Progenitor cell of endocrine pancreas (in vitro differentiated cells): ENCODE results near the gene SLC7A14. TPM values are rescaled to one million over a fixed set of nuclear protein-coding genes. Genes with fewer than 3 reads are reported as not detected.

Experiments used
- DNase-seq: peaks from one replicate; pipeline ENCODE4 v3.0.0; 2021; ENCODE audit warnings: low spot score; ENCODE audit not compliant: unreplicated experiment
- H3K27ac Mint-ChIP-seq: 2 replicates; pipeline ENCODE4 v1.8.0; 2021; ENCODE audit warnings: mild to moderate bottlenecking, moderate library complexity, mixed read lengths
- H3K27me3 Mint-ChIP-seq: 2 replicates; pipeline ENCODE4 v1.8.0; 2021; ENCODE audit warnings: mixed read lengths
- H3K36me3 Mint-ChIP-seq: 2 replicates; pipeline ENCODE4 v1.8.0; 2022; ENCODE audit warnings: mixed read lengths; ENCODE audit not compliant: insufficient read depth
- H3K4me1 Mint-ChIP-seq: 2 replicates; pipeline ENCODE4 v1.8.0; 2021; ENCODE audit warnings: low read depth, mixed read lengths
- H3K4me3 Mint-ChIP-seq: 2 replicates; pipeline ENCODE4 v1.8.0; 2021; ENCODE audit warnings: low read depth, mild to moderate bottlenecking, moderate library complexity, mixed read lengths
- H3K9me3 Mint-ChIP-seq: 2 replicates; pipeline ENCODE4 v1.8.0; 2021; ENCODE audit warnings: low read depth, mixed read lengths
- total RNA-seq: library from RNA; stranded (reverse); gene quantifications from 2 replicates; pipeline ENCODE4 v1.2.1, GENCODE V29; 2021
- TF ChIP-seq, protein P1 (sequence below): fragments of 200-600 bp; sonication (generic); IDR thresholded peaks from one replicate; pipeline ENCODE4 v1.5.0; 2021; ENCODE audit warnings: antibody characterized with exemption, mild to moderate bottlenecking; ENCODE audit not compliant: unreplicated experiment

SLC7A14 gene
- total RNA-seq, 1 donor from 2014 or later, result 1.2 TPM

- H3K9me3 Mint-ChIP-seq, result no peaks in the 10 kb centered on the region
- no peaks in the 10 kb centered on the region for H3K4me1 Mint-ChIP-seq
- no peak overlapping the region for H3K4me3 Mint-ChIP-seq
- no peaks in the 10 kb centered on the region for H3K36me3 Mint-ChIP-seq
- no peak for DNase-seq
- TF ChIP-seq, protein P1, sequence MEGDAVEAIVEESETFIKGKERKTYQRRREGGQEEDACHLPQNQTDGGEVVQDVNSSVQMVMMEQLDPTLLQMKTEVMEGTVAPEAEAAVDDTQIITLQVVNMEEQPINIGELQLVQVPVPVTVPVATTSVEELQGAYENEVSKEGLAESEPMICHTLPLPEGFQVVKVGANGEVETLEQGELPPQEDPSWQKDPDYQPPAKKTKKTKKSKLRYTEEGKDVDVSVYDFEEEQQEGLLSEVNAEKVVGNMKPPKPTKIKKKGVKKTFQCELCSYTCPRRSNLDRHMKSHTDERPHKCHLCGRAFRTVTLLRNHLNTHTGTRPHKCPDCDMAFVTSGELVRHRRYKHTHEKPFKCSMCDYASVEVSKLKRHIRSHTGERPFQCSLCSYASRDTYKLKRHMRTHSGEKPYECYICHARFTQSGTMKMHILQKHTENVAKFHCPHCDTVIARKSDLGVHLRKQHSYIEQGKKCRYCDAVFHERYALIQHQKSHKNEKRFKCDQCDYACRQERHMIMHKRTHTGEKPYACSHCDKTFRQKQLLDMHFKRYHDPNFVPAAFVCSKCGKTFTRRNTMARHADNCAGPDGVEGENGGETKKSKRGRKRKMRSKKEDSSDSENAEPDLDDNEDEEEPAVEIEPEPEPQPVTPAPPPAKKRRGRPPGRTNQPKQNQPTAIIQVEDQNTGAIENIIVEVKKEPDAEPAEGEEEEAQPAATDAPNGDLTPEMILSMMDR, result no peak
- no peak overlapping the region for H3K27ac Mint-ChIP-seq
- peaks cover 3% of the 10 kb centered on the region for H3K27me3 Mint-ChIP-seq
These were observed 27.4 kb downstream of the SLC7A14 start for GRCh38 chr3:170558427-170558826.

- Mint-ChIP-seq H3K27me3 (peaks cover 8% of the 10 kb centered on the region), H3K4me1 (no peaks in the 10 kb centered on the region), H3K27ac (no peak overlapping the region), H3K36me3 (no peaks in the 10 kb centered on the region), H3K9me3 (no peaks in the 10 kb centered on the region), H3K4me3 (no peak overlapping the region)
- TF ChIP-seq, protein P1, result no peak
- DNase-seq, result no peak
These were observed 30.5 kb downstream of the SLC7A14 start for GRCh38 chr3:170555329-170555728.

DNA sequence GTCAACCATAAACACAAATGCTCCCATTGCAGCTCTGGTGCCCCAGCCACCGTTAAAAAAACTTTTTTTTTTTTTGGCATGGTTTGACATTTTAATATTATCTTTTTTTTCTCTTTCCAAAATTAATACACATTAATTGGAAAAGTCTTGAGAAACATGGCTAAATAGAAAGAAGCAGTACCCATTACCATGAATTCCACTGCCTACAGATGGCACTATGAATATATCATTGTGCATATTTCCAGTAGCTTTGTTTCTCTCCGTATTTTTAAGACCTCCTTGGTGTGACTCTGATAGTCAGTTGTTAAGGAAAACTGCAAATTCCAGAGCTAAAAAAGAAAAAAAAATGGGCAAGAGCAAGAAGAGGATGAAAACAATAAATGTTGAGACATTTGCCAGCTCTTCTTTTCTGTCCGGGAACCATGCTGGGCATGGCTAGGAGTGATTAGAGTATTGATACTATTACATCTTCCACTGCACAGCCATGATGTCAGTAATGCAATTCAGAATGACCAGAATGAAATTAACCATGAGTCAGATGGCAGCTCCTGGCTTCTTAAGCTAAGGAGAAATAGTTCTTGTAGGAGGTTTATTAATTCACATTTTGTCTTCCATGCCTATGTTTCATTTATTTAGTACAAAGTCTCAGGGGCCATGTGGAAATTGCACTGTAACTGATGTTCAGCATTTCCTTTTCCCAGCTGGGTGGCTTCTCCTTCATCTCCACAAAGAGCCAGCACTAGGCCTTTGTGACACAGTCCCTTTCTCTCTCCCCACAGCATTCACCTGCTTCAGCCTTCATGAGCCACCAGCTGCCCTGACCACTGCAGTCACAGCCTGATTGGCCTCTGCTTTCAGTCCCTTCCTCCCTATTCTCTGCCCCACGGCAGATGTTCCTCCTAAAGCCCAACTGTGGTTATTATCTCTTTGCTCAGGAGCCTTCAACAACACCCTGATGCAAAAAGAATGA, 31.8 kb downstream of the SLC7A14 start:
- Mint-ChIP-seq H3K27me3 (peaks cover 5% of the 10 kb centered on the region), H3K9me3 (no peaks in the 10 kb centered on the region), H3K36me3 (no peaks in the 10 kb centered on the region), H3K4me1 (no peaks in the 10 kb centered on the region), H3K27ac (no peak overlapping the region), H3K4me3 (no peak overlapping the region)
- no peak for DNase-seq
- TF ChIP-seq, protein P1, result no peak

- H3K36me3 Mint-ChIP-seq, result no peaks in the 10 kb centered on the region
- no peaks in the 10 kb centered on the region for H3K4me1 Mint-ChIP-seq
- DNase-seq, result no peak
- peaks cover 5% of the 10 kb centered on the region for H3K27me3 Mint-ChIP-seq
- H3K4me3 Mint-ChIP-seq, result no peak overlapping the region
- H3K9me3 Mint-ChIP-seq, result no peaks in the 10 kb centered on the region
- TF ChIP-seq, protein P1, result no peak
- H3K27ac Mint-ChIP-seq, result no peak overlapping the region
These were observed 34.6 kb downstream of the SLC7A14 start for GRCh38 chr3:170551252-170551651.

- Mint-ChIP-seq H3K27ac (no peak overlapping the region), H3K9me3 (no peaks in the 10 kb centered on the region), H3K27me3 (peaks cover 10% of the 10 kb centered on the region), H3K4me1 (no peaks in the 10 kb centered on the region), H3K4me3 (no peak overlapping the region), H3K36me3 (no peaks in the 10 kb centered on the region)
- no peak for DNase-seq
- TF ChIP-seq, protein P1, result no peak
These were observed 43.2 kb downstream of the SLC7A14 start for GRCh38 chr3:170542704-170543103.
